Measurements from ENCODE around the gene NUP88.

GRCh38 chr17:5430413-5430999 lies 11.0 kb upstream of the NUP88 start:
- TF ChIP-seq CTCF (IDR thresholded peaks at IDR 0.05) (no peak), ZFX (IDR thresholded peaks at IDR 0.05; ENCODE audit: borderline replicate concordance) (no peak)

Measured in 22Rv1 (cell line).